Islet of Langerhans (tissue), 1 donor: Measurements from ENCODE around the gene FOXJ3.

Experiments
- FAIRE-seq: peaks from one replicate; lab custom pipeline; 2011; peaks lifted over from hg19 to GRCh38; lab: Jason Lieb, UNC

The FOXJ3 gene

GRCh38 chr1:42189931-42190853 is 144.8 kb downstream of the FOXJ3 start:
- no peak for FAIRE-seq

GRCh38 chr1:42186152-42186551 is 148.9 kb downstream of the FOXJ3 start:
- FAIRE-seq = no peak

GRCh38 chr1:42184616-42185015 is 150.4 kb downstream of the FOXJ3 start:
- FAIRE-seq = no peak

- no peak for FAIRE-seq
Observed at GRCh38 chr1:42183957-42184268, 151.1 kb downstream of the FOXJ3 start.

GRCh38 chr1:42183210-42183956 is 151.7 kb downstream of the FOXJ3 start:
- no peak for FAIRE-seq

GRCh38 chr1:42181687-42182086 is 153.3 kb downstream of the FOXJ3 start:
- FAIRE-seq = no peak

- no peak for FAIRE-seq
Observed at GRCh38 chr1:42179900-42180329, 155.1 kb downstream of the FOXJ3 start.

GRCh38 chr1:42179275-42179674 is 155.8 kb downstream of the FOXJ3 start:
- no peak for FAIRE-seq

- no peak for FAIRE-seq
Observed at GRCh38 chr1:42178249-42178648, 156.8 kb downstream of the FOXJ3 start.

- no peak for FAIRE-seq
Observed at GRCh38 chr1:42177541-42177981, 157.5 kb downstream of the FOXJ3 start.

- no peak for FAIRE-seq
Observed at GRCh38 chr1:42176902-42177519, 158.0 kb downstream of the FOXJ3 start.

- FAIRE-seq = no peak
Observed at GRCh38 chr1:42175314-42176054, 159.6 kb downstream of the FOXJ3 start.

GRCh38 chr1:42173961-42174735 is 160.9 kb downstream of the FOXJ3 start:
- FAIRE-seq = no peak

GRCh38 chr1:42173155-42173933 is 161.7 kb downstream of the FOXJ3 start:
- no peak for FAIRE-seq

- no peak for FAIRE-seq
Observed at GRCh38 chr1:42172381-42173133, 162.5 kb downstream of the FOXJ3 start.

- no peak for FAIRE-seq
Observed at GRCh38 chr1:42171679-42172266, 163.3 kb downstream of the FOXJ3 start.

GRCh38 chr1:42170779-42171621 is 164.0 kb downstream of the FOXJ3 start:
- FAIRE-seq = no peak

- no peak for FAIRE-seq
Observed at GRCh38 chr1:42168763-42169162, 166.3 kb downstream of the FOXJ3 start.

GRCh38 chr1:42168391-42168670 is 166.7 kb downstream of the FOXJ3 start:
- FAIRE-seq = no peak
